Kidney capillary endothelial cell (primary cell): ENCODE measurements around the gene MAD1L1.

Experiments used
- DNase-seq: peaks from one replicate; pipeline ENCODE4 v3.0.0-alpha.2; 2018; ENCODE audit warnings: low spot score

Gene MAD1L1

GRCh38 chr7:2084331-2084730 is 148.4 kb downstream of the MAD1L1 start:
- no peak for DNase-seq

GRCh38 chr7:2083362-2083761 is 149.4 kb downstream of the MAD1L1 start:
- DNase-seq, result no peak

GRCh38 chr7:2082139-2082998 is 150.4 kb downstream of the MAD1L1 start:
- DNase-seq, result peak; percentile 33

- no peak for DNase-seq
Observed at GRCh38 chr7:2081526-2082135, 151.1 kb downstream of the MAD1L1 start.

- DNase-seq, result no peak
Observed at GRCh38 chr7:2080477-2080876, 152.3 kb downstream of the MAD1L1 start.

GRCh38 chr7:2080060-2080387 is 152.7 kb downstream of the MAD1L1 start:
- DNase-seq, result no peak

- no peak for DNase-seq
Observed at GRCh38 chr7:2079332-2080059, 153.2 kb downstream of the MAD1L1 start.

GRCh38 chr7:2078899-2079298 is 153.8 kb downstream of the MAD1L1 start:
- no peak for DNase-seq

- no peak for DNase-seq
Observed at GRCh38 chr7:2076649-2077064, 156.1 kb downstream of the MAD1L1 start.

GRCh38 chr7:2075811-2076210 is 156.9 kb downstream of the MAD1L1 start:
- DNase-seq, result no peak

GRCh38 chr7:2074691-2075090 is 158.1 kb downstream of the MAD1L1 start:
- DNase-seq, result no peak

GRCh38 chr7:2072798-2073197 is 159.9 kb downstream of the MAD1L1 start:
- DNase-seq, result no peak

GRCh38 chr7:2072042-2072441 is 160.7 kb downstream of the MAD1L1 start:
- no peak for DNase-seq

- no peak for DNase-seq
Observed at GRCh38 chr7:2071133-2071832, 161.5 kb downstream of the MAD1L1 start.

- no peak for DNase-seq
Observed at GRCh38 chr7:2070151-2070763, 162.5 kb downstream of the MAD1L1 start.

- DNase-seq, result peak; percentile 61
Observed at GRCh38 chr7:2069472-2069860, 163.3 kb downstream of the MAD1L1 start.

- no peak for DNase-seq
Observed at GRCh38 chr7:2068693-2069471, 163.9 kb downstream of the MAD1L1 start.

GRCh38 chr7:2066251-2066919 is 166.4 kb downstream of the MAD1L1 start:
- DNase-seq, result no peak

GRCh38 chr7:2065528-2065927 is 167.2 kb downstream of the MAD1L1 start:
- no peak for DNase-seq

- peak; percentile 5 for DNase-seq
Observed at GRCh38 chr7:2063563-2064260, 169.0 kb downstream of the MAD1L1 start.
